H1 (cell line): Measurements from ENCODE around the gene NFAM1. TPM values are rescaled to one million over a fixed set of nuclear protein-coding genes. Genes with fewer than 3 reads are reported as not detected.

Source experiments
- CTCF ChIA-PET: fragments of 300-600 bp; sonication (Branson Sonifier 250); formaldehyde crosslinking; loops from one replicate; lab custom pipeline; 2021; ENCODE audit not compliant: partially characterized antibody; lab: Charles Lee
- POLR2A ChIA-PET: fragments of 300-600 bp; sonication (Branson Sonifier 250); formaldehyde crosslinking; loops from one replicate; lab custom pipeline; 2021; ENCODE audit warnings: inconsistent platforms; ENCODE audit not compliant: partially characterized antibody; lab: Charles Lee
- DNase-seq, 2 experiments: peaks; one replicate each; pipeline versions ENCODE4 v3.0.0 to v3.0.0-alpha.2; 2010 to 2022; ENCODE audit warnings: low spot score in 2 of 2, low read depth in 1 of 2, mixed read lengths in 1 of 2
- FAIRE-seq: peaks from 2 replicates; lab custom pipeline; 2011; peaks lifted over from hg19 to GRCh38; lab: Jason Lieb, UNC
- H2AFZ ChIP-seq: 2 replicates; pipeline ENCODE4 v1.8.1; 2012; ENCODE audit warnings: low read length, inconsistent platforms
- H2AK5ac ChIP-seq: 2 replicates; pipeline ENCODE4 v1.6.1; 2013; ENCODE audit warnings: low read depth, low read length
- H2BK120ac ChIP-seq: replicated peaks from 2 replicates; pipeline ENCODE3; 2013; ENCODE audit warnings: low read depth, low read length, inconsistent platforms
- H2BK12ac ChIP-seq: 2 replicates; pipeline ENCODE4 v1.6.1; 2013; ENCODE audit warnings: low read depth, low read length
- H2BK15ac ChIP-seq: 2 replicates; pipeline ENCODE4 v1.6.1; 2013; ENCODE audit warnings: low read length
- H2BK20ac ChIP-seq: 2 replicates; pipeline ENCODE4 v1.6.1; 2013; ENCODE audit warnings: low read length
- H2BK5ac ChIP-seq: 2 replicates; pipeline ENCODE4 v1.6.1; 2013; ENCODE audit warnings: low read depth, low read length
- H3K14ac ChIP-seq: 2 replicates; pipeline ENCODE4 v1.6.1; 2013; ENCODE audit warnings: inconsistent platforms; ENCODE audit not compliant: insufficient read length
- H3K18ac ChIP-seq: 2 replicates; pipeline ENCODE4 v1.6.1; 2013; ENCODE audit warnings: low read length; ENCODE audit errors: extremely low read depth
- H3K23ac ChIP-seq: 2 replicates; pipeline ENCODE4 v1.6.1; 2013; ENCODE audit warnings: inconsistent platforms; ENCODE audit not compliant: insufficient read length
- H3K23me2 ChIP-seq: 2 replicates; pipeline ENCODE4 v1.6.1; 2013; ENCODE audit warnings: low read depth, low read length
- H3K27ac ChIP-seq: 2 replicates; pipeline ENCODE4 v1.6.1; 2011; ENCODE audit warnings: low read depth, low read length, inconsistent platforms
- H3K27me3 ChIP-seq, 4 experiments: replicated peaks in 1 of 4; 1 replicate in 1 of 4; 2 replicates in 3 of 4; pipeline versions ENCODE4 v1.6.1 to v1.8.1; 2011 to 2013; ENCODE audit warnings: low read length in 3 of 4, mild to moderate bottlenecking in 3 of 4, inconsistent platforms in 2 of 4, mixed read lengths in 2 of 4, moderate library complexity in 1 of 4; ENCODE audit not compliant: control insufficient read depth in 3 of 4, insufficient read depth in 3 of 4; ENCODE audit errors: extremely low read depth in 1 of 4
- H3K36me3 ChIP-seq, 4 experiments: 2 replicates each; pipeline versions ENCODE4 v1.6.1 to v1.8.1; 2011 to 2013; ENCODE audit warnings: mild to moderate bottlenecking in 4 of 4, low read length in 3 of 4, moderate library complexity in 2 of 4, control low read depth in 1 of 4, inconsistent platforms in 1 of 4; ENCODE audit not compliant: insufficient read depth in 4 of 4, control insufficient read depth in 2 of 4
- H3K4ac ChIP-seq: replicated peaks from 2 replicates; pipeline ENCODE3; 2013; ENCODE audit warnings: low read length, low read depth, mixed read lengths, inconsistent platforms; ENCODE audit not compliant: insufficient read length
- H3K4me1 ChIP-seq, 4 experiments: replicated peaks in 1 of 4; 1 replicate in 1 of 4; 2 replicates in 3 of 4; pipeline versions ENCODE4 v1.6.1 to v1.8.1; 2011 to 2013; ENCODE audit warnings: low read length in 3 of 4, inconsistent platforms in 2 of 4, mixed read lengths in 1 of 4; ENCODE audit not compliant: insufficient read depth in 4 of 4, control insufficient read depth in 3 of 4
- H3K4me2 ChIP-seq, 2 experiments: 2 replicates each; pipeline versions ENCODE4 v1.6.1 to v1.8.1; 2011 to 2013; ENCODE audit warnings: low read depth in 2 of 2, low read length in 2 of 2, control low read depth in 1 of 2, inconsistent platforms in 1 of 2, mild to moderate bottlenecking in 1 of 2; ENCODE audit not compliant: insufficient read depth in 1 of 2
- H3K4me3 ChIP-seq, 4 experiments: fragments of 200-600, 300-600 bp in 1 of 4; sonication (generic), shearing (Covaris generic), sonication (Bioruptor Twin) in 1 of 4; 2 replicates each; pipeline versions ENCODE4 v1.5.1 to v1.8.1; 2011 to 2016; ENCODE audit warnings: low read length in 4 of 4, low read depth in 3 of 4, control low read depth in 2 of 4, inconsistent platforms in 2 of 4, mild to moderate bottlenecking in 2 of 4, mixed read lengths in 1 of 4, moderate library complexity in 1 of 4; ENCODE audit not compliant: insufficient read depth in 2 of 4; ENCODE audit errors: extremely low read depth in 1 of 4
- H3K56ac ChIP-seq: replicated peaks from 2 replicates; pipeline ENCODE3; 2013; ENCODE audit warnings: low read depth, mild to moderate bottlenecking, mixed read lengths, low read length, inconsistent platforms; ENCODE audit not compliant: insufficient read length
- H3K79me1 ChIP-seq: 2 replicates; pipeline ENCODE4 v1.6.1; 2013; ENCODE audit warnings: low read depth, low read length, control low read depth
- H3K79me2 ChIP-seq, 2 experiments: 2 replicates each; pipeline versions ENCODE4 v1.6.1 to v1.8.1; 2012 to 2013; ENCODE audit warnings: low read length in 2 of 2, mild to moderate bottlenecking in 2 of 2, inconsistent platforms in 1 of 2; ENCODE audit not compliant: insufficient read depth in 2 of 2, control insufficient read depth in 1 of 2
- H3K9ac ChIP-seq, 4 experiments: replicated peaks in 1 of 4; 1 replicate in 1 of 4; 2 replicates in 3 of 4; pipeline versions ENCODE4 v1.6.1 to v1.8.1; 2011 to 2013; ENCODE audit warnings: low read depth in 3 of 4, low read length in 3 of 4, control low read depth in 2 of 4, mild to moderate bottlenecking in 2 of 4, moderate library complexity in 2 of 4, inconsistent platforms in 1 of 4; ENCODE audit errors: extremely low read depth in 1 of 4
- H3K9me3 ChIP-seq, 2 experiments: 2 replicates each; pipeline versions ENCODE4 v1.6.1 to v1.8.1; 2012 to 2013; ENCODE audit warnings: mild to moderate bottlenecking in 2 of 2, moderate library complexity in 2 of 2, control low read depth in 1 of 2, inconsistent platforms in 1 of 2, low read depth in 1 of 2, low read length in 1 of 2, mixed read lengths in 1 of 2; ENCODE audit not compliant: insufficient read depth in 2 of 2
- H4K20me1 ChIP-seq, 2 experiments: replicated peaks in 1 of 2; 2 replicates each; pipeline versions ENCODE3 to v1.8.1; 2011 to 2013; ENCODE audit warnings: inconsistent platforms in 2 of 2, low read length in 2 of 2, mild to moderate bottlenecking in 1 of 2; ENCODE audit not compliant: insufficient read depth in 2 of 2, control insufficient read depth in 1 of 2
- H4K5ac ChIP-seq: 2 replicates; pipeline ENCODE4 v1.6.1; 2013; ENCODE audit warnings: low read length, low read depth, mixed read lengths, inconsistent platforms; ENCODE audit not compliant: insufficient read length
- H4K8ac ChIP-seq: 2 replicates; pipeline ENCODE4 v1.8.0; 2013; ENCODE audit warnings: mild to moderate bottlenecking, moderate library complexity, low read length, inconsistent platforms; ENCODE audit not compliant: insufficient read depth; ENCODE audit errors: extremely low read depth
- H4K91ac ChIP-seq: replicated peaks from 2 replicates; pipeline ENCODE3; 2013; ENCODE audit warnings: low read length, mixed read lengths, inconsistent platforms; ENCODE audit not compliant: insufficient read length
- ASH2L ChIP-seq: fragments of 200-600, 300-600 bp; sonication (generic); IDR thresholded peaks from one replicate; pipeline ENCODE4 v1.7.1; 2017; ENCODE audit warnings: low read length
- EGR1 ChIP-seq: IDR thresholded peaks from 2 replicates; pipeline ENCODE4 v1.6.1; 2011; ENCODE audit warnings: low read depth, low read length, borderline replicate concordance
- GTF2F1 ChIP-seq: IDR thresholded peaks from 2 replicates; pipeline ENCODE4 v1.6.1; 2012; ENCODE audit warnings: low read depth, low read length, improper control_type of control experiment, borderline replicate concordance
- KDM5A ChIP-seq: fragments of 200-600 bp; IDR thresholded peaks from 2 replicates; pipeline ENCODE4 v1.7.1; 2012; ENCODE audit warnings: mild to moderate bottlenecking, low read length, inconsistent platforms, mixed read lengths
- NRF1 ChIP-seq: IDR thresholded peaks from 2 replicates; pipeline ENCODE4 v1.6.1; 2011; ENCODE audit warnings: mild to moderate bottlenecking, low read depth, low read length, improper control_type of control experiment
- POLR2AphosphoS5 ChIP-seq: IDR thresholded peaks from 2 replicates; pipeline ENCODE4 v1.6.1; 2011; ENCODE audit warnings: low read depth, low read length
- SP2 ChIP-seq: IDR thresholded peaks from 2 replicates; pipeline ENCODE4 v1.6.1; 2012; ENCODE audit warnings: mild to moderate bottlenecking, low read length, inconsistent platforms
- SRF ChIP-seq: IDR thresholded peaks from 2 replicates; pipeline ENCODE4 v1.6.1; 2011; ENCODE audit warnings: mild to moderate bottlenecking, low read depth, low read length, moderate library complexity
- TAF1 ChIP-seq: IDR thresholded peaks from 2 replicates; pipeline ENCODE4 v1.6.1; 2011; ENCODE audit warnings: mild to moderate bottlenecking, low read depth, low read length
- WGBS, 2 experiments: shearing (Covaris generic) in 1 of 2; methylation state at CpG; one replicate each; pipeline versions ENCODE4 v1.1.6 to v1.1.7; 2013 to 2015; ENCODE audit warnings: low lambda C conversion rate in 2 of 2, mixed read lengths in 2 of 2, inconsistent platforms in 1 of 2, low coverage in 1 of 2, missing lambda C conversion rate in 1 of 2; ENCODE audit not compliant: insufficient replicate concordance in 2 of 2, insufficient coverage in 1 of 2, insufficient read length in 1 of 2; ENCODE audit errors: extremely low coverage in 1 of 2, missing lambda C conversion rate in 1 of 2; 5-methylcytosine and 5-hydroxymethylcytosine counted together
- polyA plus RNA-seq, 7 experiments: library from polyadenylated mRNA; depleted of rRNA in 3 of 7; stranded (reverse) in 5 of 7; unstranded in 2 of 7; fragments of >200 nt in 5 of 7; fragments of 200-250 nt in 2 of 7; gene quantifications; 1 replicate in 5 of 7; 2 replicates in 1 of 7; 4 replicates in 1 of 7; pipeline versions ENCODE4 v1.2.1 to v1.2.3, GENCODE V29; 2011 to 2013; ENCODE audit warnings: missing spikeins in 2 of 7, mixed read lengths in 2 of 7
- total RNA-seq: library from RNA; stranded (reverse); fragmentation: NEBNext Ultra II Directional; extraction: Animal tissue kit (Norgen Biotek cat#: 25700); gene quantifications from 2 replicates; pipeline ENCODE4 v1.2.1, GENCODE V29; 2021
- TF ChIP-seq, protein P1 (sequence below): IDR thresholded peaks from 2 replicates; pipeline ENCODE4 v1.6.1; 2012; ENCODE audit warnings: inconsistent platforms

Gene NFAM1
- total and polyA plus RNA-seq, 2 of the 8 experiments (the other 6 are each of a cell fraction or from before 2014, with no cell fraction given): 0.62 to 0.73 TPM

GRCh38 chr22:42472671-42473070, 40.5 kb upstream of the NFAM1 start:
- H2AK5ac ChIP-seq: no peak overlapping the region
- H3K27me3 ChIP-seq: no peaks in the 10 kb centered on the region
- H2AFZ ChIP-seq: no peak overlapping the region
- H3K18ac ChIP-seq: no peak overlapping the region
- TF ChIP-seq GTF2F1 (no peak), SP2 (no peak), NRF1 (no peak), SRF (no peak), ASH2L (no peak), EGR1 (no peak), KDM5A (no peak), POLR2AphosphoS5 (no peak), TAF1 (no peak)
- TF ChIP-seq, protein P1, sequence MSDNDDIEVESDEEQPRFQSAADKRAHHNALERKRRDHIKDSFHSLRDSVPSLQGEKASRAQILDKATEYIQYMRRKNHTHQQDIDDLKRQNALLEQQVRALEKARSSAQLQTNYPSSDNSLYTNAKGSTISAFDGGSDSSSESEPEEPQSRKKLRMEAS: no peak
- TF ChIP-seq, all 59 proteins: peak for 0
- 0 out of 2 replicates have a peak overlapping the region, but pooled peaks have one; percentile 33 for H2BK15ac ChIP-seq
- no peak overlapping the region for H3K4me3 ChIP-seq
- no peak overlapping the region for H3K14ac ChIP-seq
- WGBS, 2 experiments: 89% methylated on average over 8 of the region's 8 CpGs; no CpG with 5 or more reads in 1 of the 2 experiments
- no peak overlapping the region for H2BK120ac ChIP-seq
- H2BK12ac ChIP-seq: peak overlapping the region; percentile 77; the same call in 1 of the 2 replicates
- H4K20me1 ChIP-seq: no peaks in the 10 kb centered on the region
- no peak overlapping the region for H3K4me2 ChIP-seq
- FAIRE-seq (no peak), DNase-seq (no peak)
- H3K79me2 ChIP-seq: no peaks in the 10 kb centered on the region
- 0 out of 2 replicates have a peak overlapping the region, but pooled peaks have one; percentile 37 for H2BK20ac ChIP-seq
- peaks cover 4% of the 10 kb centered on the region; the same call in 1 of the 2 replicates for H3K23me2 ChIP-seq
- no peaks in the 10 kb centered on the region for H3K79me1 ChIP-seq
- H3K23ac ChIP-seq: no peak overlapping the region
- H4K91ac ChIP-seq: no peak overlapping the region
- no peak overlapping the region for H4K8ac ChIP-seq
- H3K9me3 ChIP-seq: no peaks in the 10 kb centered on the region
- H3K9ac ChIP-seq: no peak overlapping the region
- no peak overlapping the region for H3K56ac ChIP-seq
- H4K5ac ChIP-seq: no peak overlapping the region
- no peak overlapping the region for H2BK5ac ChIP-seq
- ChIA-PET POLR2A (interaction anchor here (0.8 to 1.2 kb wide), 2 partner anchors 9 to 27 kb away, joined by 4 to 7 read pairs; no protein-coding TSS in a partner anchor), CTCF (interaction anchor here (0.7 to 6.4 kb wide), 26 partner anchors 8 to 362 kb away, joined by 3 to 41 read pairs (median 4); partner anchors contain the start of gene NFAM1)
- H3K4me1 ChIP-seq: 0 out of 7 replicates have a peak, but pooled peaks cover 0 to 1% (median 0%) of the 10 kb centered on the region in 4 experiments
- no peak overlapping the region for H3K27ac ChIP-seq
- H3K4ac ChIP-seq: no peak overlapping the region
- H3K36me3 ChIP-seq: no peaks in the 10 kb centered on the region
